ENCODE data around the gene CHIA. TPM values are rescaled to one million over a fixed set of nuclear protein-coding genes. Genes with fewer than 3 reads are reported as not detected.
"Not testable (repeated sequence)": the region's sequence is repeated elsewhere in the genome, so short reads cannot be mapped to it uniquely, and the experiment has no call there.

Gene CHIA
- total and polyA plus RNA-seq, 2 of the 4 experiments (the other 2 are of a cell fraction) = not detected

DNA sequence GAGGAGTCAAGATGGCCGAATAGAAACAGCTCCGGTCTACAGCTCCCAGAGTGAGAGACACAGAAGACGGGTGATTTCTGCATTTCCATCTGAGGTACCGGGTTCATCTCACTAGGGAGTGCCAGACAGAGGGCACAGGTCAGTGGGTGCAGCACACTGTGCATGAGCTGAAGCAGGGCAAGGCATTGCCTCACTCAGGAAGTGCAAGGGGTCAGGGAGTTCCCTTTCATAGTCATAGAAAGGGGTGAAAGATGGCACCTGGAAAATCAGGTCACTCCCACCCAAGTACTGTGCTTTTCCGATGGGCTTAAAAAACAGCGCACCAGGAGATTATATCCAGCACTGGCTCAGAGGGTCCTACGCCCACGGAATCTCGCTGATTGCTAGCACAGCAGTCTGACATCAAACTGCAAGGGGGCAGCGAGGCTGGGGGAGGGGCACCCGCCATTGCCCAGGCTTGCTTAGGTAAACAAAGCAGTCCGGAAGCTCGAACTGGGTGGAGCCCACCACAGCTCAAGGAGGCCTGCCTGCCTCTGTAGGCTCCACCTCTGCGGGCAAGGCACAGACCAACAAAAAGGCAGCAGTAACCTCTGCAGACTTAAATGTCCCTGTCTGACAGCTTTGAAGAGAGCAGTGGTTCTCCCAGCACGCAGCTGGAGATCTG is 44.7 kb downstream of the CHIA start:
- H3K9me1 ChIP-seq (ENCODE audit: insufficient read depth, low read length); CTCF ChIA-PET; dilution Hi-C loops (cut with HindIII; ENCODE audit: low sequenced_read_pairs, unreplicated experiment); H4K8ac ChIP-seq (ENCODE audit: low read depth in 2 of 2, low read length in 2 of 2); H2BK120ac ChIP-seq (ENCODE audit: low read depth, low read length); H2AK9ac ChIP-seq (replicated peaks; ENCODE audit: low read depth, low read length, poor library complexity); H2AK5ac ChIP-seq (ENCODE audit: low read depth, low read length); H4K5ac ChIP-seq (ENCODE audit: low read depth, low read length); H3K4ac ChIP-seq (ENCODE audit: low read depth, low read length); H3K27ac ChIP-seq (ENCODE audit: insufficient read depth, low read length); H3K4me2 ChIP-seq (ENCODE audit: low read depth, low read length); H3K4me1 ChIP-seq (ENCODE audit: control insufficient read depth, insufficient read depth, low read length); ATAC-seq (ENCODE audit: low read depth); H3K36me3 ChIP-seq (ENCODE audit: control insufficient read depth, insufficient read depth, low read length); H3K23ac ChIP-seq (ENCODE audit: low read depth, low read length); H2BK15ac ChIP-seq (ENCODE audit: low read depth, low read length); H3K56ac ChIP-seq (ENCODE audit: extremely low read depth, insufficient read depth, low read length); H3K9me3 ChIP-seq (ENCODE audit: control insufficient read depth, insufficient read depth, low read length); H3K9ac ChIP-seq (ENCODE audit: low read depth, low read length); H3K4me3 ChIP-seq (ENCODE audit: insufficient read depth, low read depth, low read length); H2AFZ ChIP-seq (replicated peaks; ENCODE audit: low read length, poor library complexity); H3K27me3 ChIP-seq (ENCODE audit: control insufficient read depth, insufficient read depth, low read length); BruUV-seq (replicated peaks); H3K79me1 ChIP-seq (ENCODE audit: low read depth in 1 of 2, low read length in 2 of 2); H4K20me1 ChIP-seq (ENCODE audit: insufficient read depth, low read length); H2BK20ac ChIP-seq (ENCODE audit: low read depth, low read length); DNase-seq; POLR2A ChIA-PET (ENCODE audit: unreplicated experiment); H4K91ac ChIP-seq (ENCODE audit: insufficient read depth, low read depth, low read length); H2BK5ac ChIP-seq (ENCODE audit: low read depth, low read length, poor library complexity, severe bottlenecking); H3K18ac ChIP-seq (ENCODE audit: low read depth, low read length); H3K14ac ChIP-seq (replicated peaks; ENCODE audit: low read depth, low read length): not testable (repeated sequence)
- intact Hi-C loops (cut with micrococcal nuclease) = loop anchor here (2.0 kb wide), 1 partner anchor 487 kb away; no protein-coding TSS in a partner anchor
- in situ Hi-C loops (cut with MboI; ENCODE audit: low sequenced_read_pairs) = loop anchor here (10.0 to 25.0 kb wide), 2 partner anchors 111 to 298 kb away; partner anchors contain the start of gene CHI3L2
- 83% methylated on average over 4 of the region's 15 CpGs; no CpG with 5 or more reads in 1 of the 2 experiments for WGBS, 2 experiments (ENCODE audit: extremely low coverage in 2 of 2, insufficient read length in 1 of 2)

DNA sequence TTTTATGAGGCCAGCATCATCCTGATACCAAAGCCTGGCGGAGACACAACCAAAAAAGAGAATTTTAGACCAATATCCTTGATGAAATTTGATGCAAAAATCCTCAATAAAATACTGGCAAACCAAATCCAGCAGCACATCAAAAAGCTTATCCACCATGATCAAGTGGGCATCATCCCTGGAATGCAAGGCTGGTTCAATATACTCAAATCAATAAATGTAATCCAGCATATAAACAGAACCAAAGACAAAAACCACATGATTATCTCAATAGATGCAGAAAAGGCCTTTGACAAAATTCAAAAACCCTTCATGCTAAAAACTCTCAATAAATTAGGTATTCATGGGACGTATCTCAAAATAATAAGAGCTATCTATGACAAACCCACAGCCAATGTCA is 48.2 kb downstream of the CHIA start:
- H4K8ac ChIP-seq (ENCODE audit: low read depth in 2 of 2, low read length in 2 of 2); H2AK9ac ChIP-seq (replicated peaks; ENCODE audit: low read depth, low read length, poor library complexity); CTCF ChIA-PET; H3K79me1 ChIP-seq (ENCODE audit: low read depth in 1 of 2, low read length in 2 of 2); H3K14ac ChIP-seq (replicated peaks; ENCODE audit: low read depth, low read length); H3K36me3 ChIP-seq (ENCODE audit: control insufficient read depth, insufficient read depth, low read length); H4K91ac ChIP-seq (ENCODE audit: insufficient read depth, low read depth, low read length); H4K20me1 ChIP-seq (ENCODE audit: insufficient read depth, low read length); H3K23ac ChIP-seq (ENCODE audit: low read depth, low read length); H3K9me1 ChIP-seq (ENCODE audit: insufficient read depth, low read length); DNase-seq; H3K4me2 ChIP-seq (ENCODE audit: low read depth, low read length); dilution Hi-C loops (cut with HindIII; ENCODE audit: low sequenced_read_pairs, unreplicated experiment); ATAC-seq (ENCODE audit: low read depth); H3K9me3 ChIP-seq (ENCODE audit: control insufficient read depth, insufficient read depth, low read length); H3K4ac ChIP-seq (ENCODE audit: low read depth, low read length); H3K56ac ChIP-seq (ENCODE audit: extremely low read depth, insufficient read depth, low read length); H3K27me3 ChIP-seq (ENCODE audit: control insufficient read depth, insufficient read depth, low read length); H3K4me1 ChIP-seq (ENCODE audit: control insufficient read depth, insufficient read depth, low read length); BruUV-seq (replicated peaks); H2BK20ac ChIP-seq (ENCODE audit: low read depth, low read length); H2AFZ ChIP-seq (replicated peaks; ENCODE audit: low read length, poor library complexity); H3K27ac ChIP-seq (ENCODE audit: insufficient read depth, low read length); POLR2A ChIA-PET (ENCODE audit: unreplicated experiment); intact Hi-C loops (cut with micrococcal nuclease); H3K18ac ChIP-seq (ENCODE audit: low read depth, low read length); H4K5ac ChIP-seq (ENCODE audit: low read depth, low read length); H2BK120ac ChIP-seq (ENCODE audit: low read depth, low read length); H2AK5ac ChIP-seq (ENCODE audit: low read depth, low read length); H3K9ac ChIP-seq (ENCODE audit: low read depth, low read length); H3K4me3 ChIP-seq (ENCODE audit: insufficient read depth, low read depth, low read length); H2BK5ac ChIP-seq (ENCODE audit: low read depth, low read length, poor library complexity, severe bottlenecking); H2BK15ac ChIP-seq (ENCODE audit: low read depth, low read length): not testable (repeated sequence)
- no CpG with 5 or more reads among the region's 2 CpGs for WGBS, 2 experiments (ENCODE audit: extremely low coverage in 2 of 2, insufficient read length in 1 of 2)
- in situ Hi-C loops (cut with MboI; ENCODE audit: low sequenced_read_pairs) = loop anchor here (10.0 to 25.0 kb wide), 2 partner anchors 114 to 302 kb away; partner anchors contain the start of gene CHI3L2
